CD14-positive monocyte (primary cell): ENCODE results near the gene PSTPIP1. TPM values are rescaled to one million over a fixed set of nuclear protein-coding genes. Genes with fewer than 3 reads are reported as not detected.

Experiments
- DNase-seq, 3 donors: peaks; one replicate each; pipeline ENCODE4 v3.0.0-alpha.2; 2011 to 2022
- H2AFZ ChIP-seq: 2 replicates; pipeline ENCODE4 v1.6.0; 2012; ENCODE audit warnings: mild to moderate bottlenecking, low read depth, low read length, inconsistent platforms; ENCODE audit not compliant: insufficient read depth, poor library complexity, severe bottlenecking
- H3K27ac ChIP-seq, 2 donors: 1 replicate in 1 of 2; 2 replicates in 1 of 2; pipeline ENCODE4 v1.5.1; 2012 to 2013; ENCODE audit warnings: low read length in 2 of 2, control low read depth in 1 of 2, inconsistent platforms in 1 of 2, low read depth in 1 of 2, mild to moderate bottlenecking in 1 of 2
- H3K27me3 ChIP-seq, 2 donors: one replicate each; pipeline versions ENCODE4 v1.6.0 to v1.6.1; 2011 to 2013; ENCODE audit warnings: low read length in 2 of 2; ENCODE audit not compliant: control insufficient read depth in 2 of 2, insufficient read depth in 2 of 2
- H3K36me3 ChIP-seq, 2 donors: replicated peaks in 1 of 2; 1 replicate in 1 of 2; 2 replicates in 1 of 2; pipeline versions ENCODE4 v1.5.1 to v1.6.1; 2012 to 2013; ENCODE audit warnings: low read length in 2 of 2, control low read depth in 1 of 2, inconsistent platforms in 1 of 2, mild to moderate bottlenecking in 1 of 2; ENCODE audit not compliant: insufficient read depth in 2 of 2, control insufficient read depth in 1 of 2
- H3K4me1 ChIP-seq, 2 donors: 1 replicate in 1 of 2; 2 replicates in 1 of 2; pipeline versions ENCODE4 v1.5.1 to v1.6.1; 2012 to 2013; ENCODE audit warnings: low read length in 2 of 2, control low read depth in 1 of 2, inconsistent platforms in 1 of 2, mild to moderate bottlenecking in 1 of 2, moderate library complexity in 1 of 2; ENCODE audit not compliant: insufficient read depth in 2 of 2, control insufficient read depth in 1 of 2
- H3K4me2 ChIP-seq: replicated peaks from 2 replicates; pipeline ENCODE3; 2012; ENCODE audit warnings: low read length, moderate library complexity, mild to moderate bottlenecking; ENCODE audit not compliant: poor library complexity, severe bottlenecking; ENCODE audit errors: extremely low read depth
- H3K4me3 ChIP-seq, 3 experiments: fragments of 200-600 bp in 1 of 3; sonication (generic) in 1 of 3; replicated peaks in 1 of 3; 1 replicate in 2 of 3; 2 replicates in 1 of 3; pipeline ENCODE4 v1.5.1; 2011 to 2013; ENCODE audit warnings: low read length in 3 of 3, mild to moderate bottlenecking in 3 of 3, control low read depth in 2 of 3, low read depth in 2 of 3, inconsistent platforms in 1 of 3, moderate library complexity in 1 of 3
- H3K79me2 ChIP-seq: 2 replicates; pipeline ENCODE4 v1.6.0; 2012; ENCODE audit warnings: mild to moderate bottlenecking, control low read depth, inconsistent platforms, low read length, moderate library complexity; ENCODE audit not compliant: insufficient read depth
- H3K9ac ChIP-seq: 2 replicates; pipeline ENCODE4 v1.6.0; 2017; ENCODE audit warnings: low read length, mild to moderate bottlenecking; ENCODE audit not compliant: insufficient read depth, poor library complexity, severe bottlenecking
- H3K9me3 ChIP-seq, 2 donors: replicated peaks in 1 of 2; 1 replicate in 1 of 2; 2 replicates in 1 of 2; pipeline versions ENCODE4 v1.5.1 to v1.6.1; 2012 to 2013; ENCODE audit warnings: low read length in 2 of 2, control low read depth in 1 of 2; ENCODE audit not compliant: control insufficient read depth in 1 of 2, insufficient read depth in 1 of 2
- H4K20me1 ChIP-seq: 2 replicates; pipeline ENCODE4 v1.6.0; 2012; ENCODE audit warnings: mild to moderate bottlenecking, low read length, control low read depth, moderate library complexity; ENCODE audit not compliant: insufficient read depth
- H3K27ac Mint-ChIP-seq, 7 donors: one replicate each; pipeline ENCODE4 v1.8.0; 2020; ENCODE audit warnings: mild to moderate bottlenecking in 7 of 7, mixed read lengths in 7 of 7, moderate library complexity in 6 of 7, inconsistent platforms in 2 of 7
- H3K27me3 Mint-ChIP-seq, 3 donors: one replicate each; pipeline ENCODE4 v1.8.0; 2021 to 2022; ENCODE audit warnings: low read depth in 3 of 3, mild to moderate bottlenecking in 3 of 3, mixed read lengths in 3 of 3, moderate library complexity in 3 of 3, inconsistent platforms in 1 of 3
- H3K36me3 Mint-ChIP-seq, 2 donors: one replicate each; pipeline ENCODE4 v1.8.0; 2020; ENCODE audit warnings: mixed read lengths in 2 of 2, inconsistent platforms in 1 of 2, mild to moderate bottlenecking in 1 of 2
- H3K4me1 Mint-ChIP-seq: one replicate; pipeline ENCODE4 v1.8.0; 2020; ENCODE audit warnings: mild to moderate bottlenecking, mixed read lengths
- H3K4me3 Mint-ChIP-seq, 2 donors: one replicate each; pipeline ENCODE4 v1.8.0; 2020; ENCODE audit warnings: mild to moderate bottlenecking in 2 of 2, mixed read lengths in 2 of 2, moderate library complexity in 1 of 2
- H3K9me3 Mint-ChIP-seq, 7 donors: one replicate each; pipeline ENCODE4 v1.8.0; 2020 to 2022; ENCODE audit warnings: mixed read lengths in 7 of 7, mild to moderate bottlenecking in 6 of 7, moderate library complexity in 6 of 7, inconsistent platforms in 2 of 7
- WGBS: methylation state at CpG from one replicate; pipeline ENCODE4 v1.1.5; 2013; ENCODE audit warnings: missing lambda C conversion rate; ENCODE audit not compliant: insufficient coverage; 5-methylcytosine and 5-hydroxymethylcytosine counted together
- intact Hi-C, 2 donors: fragments of 100-400 bp; cut with micrococcal nuclease; formaldehyde crosslinking; loops; one replicate each; pipeline versions ENCODE4 v1.15.0 to v1.15.1; 2023
- polyA plus RNA-seq, 3 donors: library from polyadenylated mRNA; depleted of rRNA in 1 of 3; unstranded in 2 of 3; stranded (reverse) in 1 of 3; fragments of 300-500 nt in 2 of 3; fragments of >200 nt in 1 of 3; fragmentation: Illumina TruSeq in 2 of 3; gene quantifications; 1 replicate in 2 of 3; 2 replicates in 1 of 3; pipeline ENCODE4 v1.2.3, GENCODE V29; 2012 to 2021
- TF ChIP-seq, protein P1 (sequence below): fragments of 200-600 bp; IDR thresholded peaks from one replicate; pipeline ENCODE4 v1.8.0; 2022; ENCODE audit warnings: antibody characterized with exemption, mild to moderate bottlenecking

The PSTPIP1 gene
- polyA plus RNA-seq, 3 donors, result 85.9 to 183 (median 86.8) TPM

DNA sequence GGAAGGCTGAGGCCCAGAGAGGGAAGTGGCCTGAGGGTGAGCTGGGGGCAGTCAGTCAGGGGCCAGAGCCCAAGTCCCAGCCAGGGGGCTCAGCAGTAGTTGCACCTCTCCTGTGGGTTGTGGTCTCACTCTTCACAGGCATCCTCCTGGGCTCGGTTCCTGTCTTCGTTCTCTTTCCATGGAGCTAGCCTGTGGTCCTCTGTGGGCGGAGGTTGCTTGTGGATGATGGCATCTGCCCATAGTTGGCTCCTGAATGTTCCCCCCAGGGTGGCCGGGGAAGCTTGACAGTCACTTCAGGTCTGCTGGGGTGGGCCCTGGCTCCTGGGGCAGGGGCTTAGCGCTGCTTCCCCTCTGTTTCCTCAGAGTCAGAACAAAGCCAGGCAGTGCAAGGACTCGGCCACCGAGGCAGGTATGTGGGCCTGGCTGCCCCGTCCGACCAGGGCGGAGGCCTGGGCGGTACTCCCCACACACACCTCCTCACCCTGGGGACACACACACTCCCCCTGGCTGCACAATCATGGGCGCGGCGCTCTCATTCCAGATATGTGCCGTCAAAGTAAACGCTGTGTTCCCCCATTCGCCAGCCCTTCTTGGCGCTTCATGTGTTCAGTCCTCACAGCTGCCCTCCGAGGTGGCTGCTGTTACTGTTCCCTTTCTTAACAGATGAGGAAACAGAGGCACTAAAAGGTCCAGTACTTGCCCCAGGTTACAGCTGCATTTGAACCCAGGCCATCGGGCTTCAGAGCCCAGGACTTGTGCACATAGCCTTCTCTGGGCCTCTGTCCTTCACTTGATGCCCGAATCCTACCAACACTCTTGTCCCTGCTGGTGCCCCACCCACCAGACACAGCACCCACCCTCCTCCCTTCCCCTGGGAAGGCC is 34.5 kb downstream of the PSTPIP1 start:
- peaks cover 57% of the 10 kb centered on the region for H3K79me2 ChIP-seq
- no peak overlapping the region for H3K4me3 ChIP-seq
- H4K20me1 ChIP-seq, result peaks cover 100% of the 10 kb centered on the region
- intact Hi-C loops, result loop anchor here (10.0 kb wide), 1 partner anchor 465 kb away; no protein-coding TSS in a partner anchor
- TF ChIP-seq, protein P1, sequence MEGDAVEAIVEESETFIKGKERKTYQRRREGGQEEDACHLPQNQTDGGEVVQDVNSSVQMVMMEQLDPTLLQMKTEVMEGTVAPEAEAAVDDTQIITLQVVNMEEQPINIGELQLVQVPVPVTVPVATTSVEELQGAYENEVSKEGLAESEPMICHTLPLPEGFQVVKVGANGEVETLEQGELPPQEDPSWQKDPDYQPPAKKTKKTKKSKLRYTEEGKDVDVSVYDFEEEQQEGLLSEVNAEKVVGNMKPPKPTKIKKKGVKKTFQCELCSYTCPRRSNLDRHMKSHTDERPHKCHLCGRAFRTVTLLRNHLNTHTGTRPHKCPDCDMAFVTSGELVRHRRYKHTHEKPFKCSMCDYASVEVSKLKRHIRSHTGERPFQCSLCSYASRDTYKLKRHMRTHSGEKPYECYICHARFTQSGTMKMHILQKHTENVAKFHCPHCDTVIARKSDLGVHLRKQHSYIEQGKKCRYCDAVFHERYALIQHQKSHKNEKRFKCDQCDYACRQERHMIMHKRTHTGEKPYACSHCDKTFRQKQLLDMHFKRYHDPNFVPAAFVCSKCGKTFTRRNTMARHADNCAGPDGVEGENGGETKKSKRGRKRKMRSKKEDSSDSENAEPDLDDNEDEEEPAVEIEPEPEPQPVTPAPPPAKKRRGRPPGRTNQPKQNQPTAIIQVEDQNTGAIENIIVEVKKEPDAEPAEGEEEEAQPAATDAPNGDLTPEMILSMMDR, result no peak
- peaks cover 99 to 100% of the 10 kb centered on the region in 2 donors for H3K36me3 ChIP-seq
- no peak overlapping the region for H3K4me2 ChIP-seq
- peak overlapping the region in 1 of 2 donors; percentile 62 for H3K27ac ChIP-seq
- 90% methylated on average over 20 of the region's 21 CpGs for WGBS
- H3K9me3 ChIP-seq, result no peaks in the 10 kb centered on the region
- DNase-seq, result no peak
- Mint-ChIP-seq H3K27me3 (peaks cover 0 to under 1% (median 0%) of the 10 kb centered on the region in 3 donors), H3K4me1 (no peaks in the 10 kb centered on the region), H3K36me3 (peaks cover 63 to 94% of the 10 kb centered on the region in 2 donors), H3K9me3 (peaks cover 0 to 9% (median 1%) of the 10 kb centered on the region in 7 donors), H3K27ac (peak overlapping the region in 3 of 7 donors; percentile 37 to 75 (median 60)), H3K4me3 (no peak overlapping the region)
- no peaks in the 10 kb centered on the region for H3K27me3 ChIP-seq
- H3K4me1 ChIP-seq, result no peaks in the 10 kb centered on the region
- H3K9ac ChIP-seq, result no peak overlapping the region
- H2AFZ ChIP-seq, result no peak overlapping the region

DNA sequence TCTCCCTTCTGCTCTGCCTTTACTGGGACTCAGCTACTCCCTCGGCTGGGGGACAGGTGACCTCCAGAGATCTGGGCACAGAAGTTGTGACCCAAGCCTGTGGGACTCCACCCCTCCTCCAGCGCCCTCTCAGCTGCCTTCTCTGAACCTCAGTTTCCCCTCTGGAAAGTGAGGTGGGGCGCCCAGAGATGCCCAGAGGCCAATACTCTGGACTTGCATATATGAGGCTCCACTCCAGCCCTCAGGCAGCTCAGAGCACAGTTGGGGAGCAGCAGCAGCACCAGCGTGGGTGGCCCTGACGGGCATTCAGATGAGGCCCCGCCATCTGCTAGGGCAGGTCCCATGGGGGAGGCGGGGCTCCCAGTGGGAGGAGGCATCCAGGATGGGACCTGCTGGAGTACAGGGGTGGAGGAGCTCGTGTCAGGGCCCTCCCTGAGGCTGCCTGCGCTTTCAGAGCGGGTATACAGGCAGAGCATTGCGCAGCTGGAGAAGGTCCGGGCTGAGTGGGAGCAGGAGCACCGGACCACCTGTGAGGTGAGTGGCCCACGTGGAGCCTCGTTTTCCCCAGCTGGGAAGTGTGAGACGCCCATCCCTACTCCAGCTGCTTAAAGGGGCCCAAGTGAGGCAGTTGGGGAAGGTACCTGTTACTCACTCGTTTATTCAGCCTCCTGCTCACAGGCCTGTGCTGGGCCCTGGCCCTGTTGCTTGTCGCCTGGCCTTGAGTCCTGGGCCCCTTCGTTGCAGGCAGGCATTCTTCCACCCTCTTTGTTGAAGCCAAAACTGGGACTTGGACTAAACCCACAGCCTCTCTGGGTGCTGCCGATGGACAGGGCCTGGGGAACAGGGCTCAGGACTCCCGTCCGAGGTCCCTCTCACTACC is 35.4 kb downstream of the PSTPIP1 start:
- DNase-seq, result no peak
- H3K9ac ChIP-seq, result no peak overlapping the region
- intact Hi-C loops, result no loop called here
- H3K27me3 Mint-ChIP-seq, result peaks cover 0 to 1% (median 0%) of the 10 kb centered on the region in 3 donors
- H3K4me1 ChIP-seq, result no peaks in the 10 kb centered on the region
- no peak overlapping the region for H3K4me2 ChIP-seq
- TF ChIP-seq, protein P1, result no peak
- no peak overlapping the region for H3K4me3 Mint-ChIP-seq
- no peak overlapping the region for H2AFZ ChIP-seq
- peak overlapping the region in 4 of 7 donors; percentile 32 to 87 (median 60) for H3K27ac Mint-ChIP-seq
- 96% methylated on average over 21 of the region's 22 CpGs for WGBS
- H3K4me1 Mint-ChIP-seq, result no peaks in the 10 kb centered on the region
- H3K9me3 Mint-ChIP-seq, result peaks cover 0 to 7% (median 1%) of the 10 kb centered on the region in 7 donors
- H3K27me3 ChIP-seq, result no peaks in the 10 kb centered on the region
- H3K36me3 Mint-ChIP-seq, result peaks cover 66 to 95% of the 10 kb centered on the region in 2 donors
- H3K4me3 ChIP-seq, result no peak overlapping the region
- H3K79me2 ChIP-seq, result peaks cover 49% of the 10 kb centered on the region
- H3K36me3 ChIP-seq, result peaks cover 99 to 100% of the 10 kb centered on the region in 2 donors
- H4K20me1 ChIP-seq, result peaks cover 100% of the 10 kb centered on the region
- peaks cover 0 to 3% of the 10 kb centered on the region in 2 donors for H3K9me3 ChIP-seq
- peak overlapping the region in 1 of 2 donors; percentile 62 for H3K27ac ChIP-seq
